ENCODE measurements around the gene PRKCE.

Gene PRKCE

GRCh38 chr2:45799679-45800381 is 148.4 kb downstream of the PRKCE start:
- H3K4me3 ChIP-seq (ENCODE audit: low read depth, low read length): no peak overlapping the region

DNA sequence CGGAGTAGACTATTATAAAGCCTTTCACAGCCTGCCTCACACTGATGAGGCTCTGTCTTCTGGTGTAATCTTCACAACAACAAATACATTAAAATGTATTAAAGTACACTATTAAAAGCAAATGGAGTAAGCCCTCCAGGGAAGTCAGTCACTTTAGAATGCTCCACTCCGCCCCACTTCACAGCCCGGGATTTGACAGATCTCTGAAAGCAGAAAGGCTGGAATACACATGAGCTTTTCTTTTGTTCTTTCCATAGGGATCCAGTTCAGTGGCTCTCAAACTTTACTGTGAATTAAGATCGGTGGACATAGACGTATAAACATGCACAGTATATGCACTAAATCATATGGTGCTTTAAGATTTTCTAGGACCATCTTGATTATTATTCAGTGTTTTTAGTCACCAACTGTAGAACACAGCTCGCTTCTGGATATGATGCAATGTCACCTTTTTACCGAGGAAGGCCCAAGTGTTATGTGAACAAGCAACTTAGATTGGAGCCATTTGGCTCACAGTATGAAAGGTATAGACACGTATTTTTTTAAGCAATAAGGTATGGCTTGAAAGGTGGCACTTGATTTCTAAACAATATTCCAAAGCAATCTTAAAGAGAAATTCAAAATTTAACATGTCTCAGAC is 151.1 kb downstream of the PRKCE start:
- no peak overlapping the region for H3K4me3 ChIP-seq (ENCODE audit: low read depth, low read length)

GRCh38 chr2:45804987-45805755 is 153.7 kb downstream of the PRKCE start:
- no peak overlapping the region for H3K4me3 ChIP-seq (ENCODE audit: low read depth, low read length)

- H3K4me3 ChIP-seq (ENCODE audit: low read depth, low read length): no peak overlapping the region
These were observed 155.3 kb downstream of the PRKCE start for GRCh38 chr2:45806563-45807358.

GRCh38 chr2:45808294-45808800 is 156.9 kb downstream of the PRKCE start:
- no peak overlapping the region for H3K4me3 ChIP-seq (ENCODE audit: low read depth, low read length)

- H3K4me3 ChIP-seq (ENCODE audit: low read depth, low read length): no peak overlapping the region
These were observed 157.7 kb downstream of the PRKCE start for GRCh38 chr2:45809205-45809604.

- H3K4me3 ChIP-seq (ENCODE audit: low read depth, low read length): no peak overlapping the region
These were observed 160.6 kb downstream of the PRKCE start for GRCh38 chr2:45812011-45812500.

- H3K4me3 ChIP-seq (ENCODE audit: low read depth, low read length): no peak overlapping the region
These were observed 161.8 kb downstream of the PRKCE start for GRCh38 chr2:45813003-45813941.

DNA sequence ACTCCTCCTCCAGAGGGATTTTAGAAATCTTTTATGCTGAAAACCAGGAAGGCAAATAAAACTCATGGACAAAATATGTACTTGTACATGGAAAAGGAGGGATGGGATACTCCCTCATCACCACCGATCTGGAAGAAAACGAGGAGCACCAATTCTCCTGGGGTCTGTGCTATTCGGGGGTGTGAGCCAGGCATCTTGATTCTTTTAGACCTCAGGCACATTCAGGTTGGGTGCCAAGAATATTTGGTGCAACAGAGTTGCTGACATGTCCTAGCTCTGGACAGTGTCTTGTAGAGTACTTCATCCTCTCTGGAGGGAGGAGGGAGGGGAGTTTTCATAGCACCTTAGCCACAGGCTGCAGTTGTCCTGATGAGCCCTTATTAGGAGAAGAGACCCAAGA is 163.0 kb downstream of the PRKCE start:
- no peak overlapping the region for H3K4me3 ChIP-seq (ENCODE audit: low read depth, low read length)

DNA sequence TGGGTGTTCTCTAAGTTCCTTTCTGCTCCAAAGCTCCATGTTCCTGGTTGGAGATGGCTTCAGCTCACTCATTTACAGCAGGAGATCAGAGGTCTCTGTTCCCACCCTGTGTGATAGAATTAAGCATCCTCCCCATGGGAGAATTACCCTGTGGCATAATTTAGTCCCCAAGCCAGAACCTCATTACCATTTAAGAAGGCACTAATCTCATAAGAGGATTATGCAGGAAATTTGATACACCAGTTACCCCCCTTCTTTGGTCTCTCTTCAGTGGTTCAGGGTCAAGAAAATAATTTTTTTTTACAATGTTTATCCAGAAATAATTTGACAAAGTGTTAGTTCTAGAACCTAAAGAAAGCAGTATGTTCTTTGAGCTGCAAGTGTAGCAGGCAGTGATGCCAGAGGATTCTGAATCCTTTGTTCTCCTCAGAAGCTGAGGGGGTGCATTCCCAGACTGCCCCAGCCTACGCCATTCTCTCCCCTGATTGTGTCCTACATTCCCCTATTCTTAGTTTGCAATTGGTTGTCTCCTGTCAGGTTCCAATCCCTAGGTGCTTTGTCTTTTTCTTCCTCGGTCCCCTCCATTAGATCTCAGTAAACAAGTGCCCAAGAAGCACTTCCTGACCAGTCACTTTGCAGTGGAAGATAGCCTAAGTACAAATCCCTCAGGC is 163.6 kb downstream of the PRKCE start:
- no peak overlapping the region for H3K4me3 ChIP-seq (ENCODE audit: low read depth, low read length)

- H3K4me3 ChIP-seq (ENCODE audit: low read depth, low read length): no peak overlapping the region
These were observed 164.8 kb downstream of the PRKCE start for GRCh38 chr2:45816272-45816671.

GRCh38 chr2:45818591-45818990 is 167.1 kb downstream of the PRKCE start:
- no peak overlapping the region for H3K4me3 ChIP-seq (ENCODE audit: low read depth, low read length)

DNA sequence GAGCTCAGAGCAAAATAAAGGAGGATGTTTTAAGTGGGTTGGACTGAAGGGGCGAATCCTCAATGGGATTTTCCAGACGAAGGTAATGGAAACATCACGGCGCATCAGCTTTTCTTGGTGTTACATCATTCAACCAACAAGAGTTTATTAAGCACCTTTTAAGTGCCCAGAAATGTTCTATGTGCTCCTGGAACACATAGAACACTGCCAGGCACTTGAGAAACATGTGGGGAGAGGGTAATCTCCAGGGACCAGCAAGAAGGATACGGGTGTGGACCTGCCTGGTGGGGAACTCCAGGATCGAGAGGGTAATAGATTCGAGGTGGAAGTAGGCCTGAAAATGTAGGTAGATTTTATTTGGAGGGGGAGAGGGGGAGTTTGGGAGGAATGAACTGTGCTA is 168.6 kb downstream of the PRKCE start:
- no peak overlapping the region for H3K4me3 ChIP-seq (ENCODE audit: low read depth, low read length)

GRCh38 chr2:45821558-45822271 is 170.2 kb downstream of the PRKCE start:
- no peak overlapping the region for H3K4me3 ChIP-seq (ENCODE audit: low read depth, low read length)

GRCh38 chr2:45822272-45822630 is 170.8 kb downstream of the PRKCE start:
- H3K4me3 ChIP-seq (ENCODE audit: low read depth, low read length): no peak overlapping the region

- H3K4me3 ChIP-seq (ENCODE audit: low read depth, low read length): no peak overlapping the region
These were observed 172.3 kb downstream of the PRKCE start for GRCh38 chr2:45823723-45824206.

DNA sequence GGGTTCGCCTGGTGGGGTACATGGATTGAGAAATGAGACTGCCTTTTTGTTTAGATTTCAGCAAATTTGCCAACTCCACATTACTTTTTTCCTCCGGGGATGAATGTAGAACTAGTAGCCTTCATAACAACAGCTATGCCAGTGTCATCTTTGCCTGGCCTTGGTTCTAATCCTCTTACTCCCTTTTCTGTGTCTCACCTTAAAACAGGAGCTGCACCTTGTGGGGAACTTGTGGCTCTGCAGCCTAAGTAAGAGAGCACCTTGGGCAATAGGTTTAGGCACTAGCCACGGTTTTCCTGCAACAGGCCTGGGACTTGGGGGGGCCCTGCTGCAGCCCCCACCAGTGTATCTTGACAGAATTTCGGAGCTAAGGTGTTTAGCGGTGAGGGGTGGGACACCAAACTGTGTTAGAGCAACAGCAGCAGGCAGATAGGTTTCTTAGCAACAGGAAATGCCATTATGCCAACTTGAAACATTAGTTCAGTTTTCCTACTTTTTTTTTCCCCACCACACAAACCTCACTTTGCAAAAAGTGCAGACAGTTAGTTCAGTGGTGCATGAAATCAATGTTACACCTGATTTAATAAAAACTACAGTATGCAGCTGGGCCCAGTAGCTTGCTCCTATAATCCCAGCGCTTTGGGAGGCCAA is 173.7 kb downstream of the PRKCE start:
- H3K4me3 ChIP-seq (ENCODE audit: low read depth, low read length): no peak overlapping the region

DNA sequence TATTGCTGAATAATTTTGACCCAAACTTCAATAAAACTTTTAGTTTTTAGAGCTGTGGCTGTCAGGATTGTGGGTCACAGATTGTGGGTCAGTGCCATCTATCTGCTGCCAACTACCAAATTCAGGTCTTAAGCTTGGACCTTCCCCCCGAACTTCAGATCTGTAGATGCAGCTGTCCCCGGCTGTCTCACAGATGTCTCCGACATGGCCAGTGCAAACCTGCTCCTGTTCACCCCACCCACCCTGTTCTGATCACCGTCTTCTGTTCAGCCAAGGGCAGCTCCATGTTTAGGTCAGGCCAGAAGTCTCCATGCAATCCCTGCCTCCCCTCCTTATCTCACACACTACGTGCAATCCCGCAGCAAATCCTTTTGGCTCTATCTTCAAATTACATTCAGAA is 175.0 kb downstream of the PRKCE start:
- no peak overlapping the region for H3K4me3 ChIP-seq (ENCODE audit: low read depth, low read length)
